Fibroblast of lung (primary cell): ENCODE data around the gene MAJIN. TPM values are rescaled to one million over a fixed set of nuclear protein-coding genes. Genes with fewer than 3 reads are reported as not detected.

Experiments used
- DNase-seq, 2 donors: peaks; one replicate each; pipeline versions ENCODE4 v3.0.0 to v3.0.0-alpha.2; 2010; ENCODE audit warnings: low read depth in 2 of 2
- H2AFZ ChIP-seq: 2 replicates; pipeline ENCODE4 v1.5.1; 2012; ENCODE audit warnings: low read length, control low read depth, inconsistent platforms
- H3K27ac ChIP-seq: 2 replicates; pipeline ENCODE4 v1.5.1; 2011; ENCODE audit warnings: low read length, control low read depth; ENCODE audit not compliant: insufficient read depth
- H3K27me3 ChIP-seq: 2 replicates; pipeline ENCODE4 v1.5.1; 2011; ENCODE audit warnings: mild to moderate bottlenecking, low read length; ENCODE audit not compliant: control insufficient read depth, insufficient read depth
- H3K36me3 ChIP-seq: 2 replicates; pipeline ENCODE4 v1.5.1; 2011; ENCODE audit warnings: low read length; ENCODE audit not compliant: control insufficient read depth, insufficient read depth
- H3K4me1 ChIP-seq: 2 replicates; pipeline ENCODE4 v1.5.1; 2011; ENCODE audit warnings: low read length; ENCODE audit not compliant: control insufficient read depth, insufficient read depth; ENCODE audit errors: extremely low read depth
- H3K4me2 ChIP-seq: 2 replicates; pipeline ENCODE4 v1.5.1; 2011; ENCODE audit warnings: low read length, control low read depth; ENCODE audit not compliant: insufficient read depth; ENCODE audit errors: extremely low read depth
- H3K4me3 ChIP-seq, 4 experiments: fragments of 200-600 bp in 1 of 4; sonication (generic) in 1 of 4; replicated peaks in 1 of 4; 2 replicates each; pipeline ENCODE4 v1.5.1; 2011 to 2016; ENCODE audit warnings: low read length in 4 of 4, low read depth in 3 of 4, mild to moderate bottlenecking in 3 of 4, control low read depth in 2 of 4, inconsistent platforms in 1 of 4, mixed read lengths in 1 of 4; ENCODE audit not compliant: insufficient read depth in 1 of 4; ENCODE audit errors: control extremely low read depth in 1 of 4
- H3K79me2 ChIP-seq: 2 replicates; pipeline ENCODE4 v1.5.1; 2012; ENCODE audit warnings: mild to moderate bottlenecking, low read length, inconsistent platforms; ENCODE audit not compliant: control insufficient read depth, insufficient read depth
- H3K9ac ChIP-seq: 2 replicates; pipeline ENCODE4 v1.5.1; 2011; ENCODE audit warnings: mild to moderate bottlenecking, low read length, control low read depth; ENCODE audit not compliant: insufficient read depth
- H3K9me3 ChIP-seq: 2 replicates; pipeline ENCODE4 v1.5.1; 2012; ENCODE audit warnings: low read depth, low read length; ENCODE audit not compliant: control insufficient read depth, insufficient read depth
- H4K20me1 ChIP-seq: 2 replicates; pipeline ENCODE4 v1.5.1; 2011; ENCODE audit warnings: low read length; ENCODE audit not compliant: control insufficient read depth, insufficient read depth; ENCODE audit errors: extremely low read depth
- EZH2 ChIP-seq: IDR thresholded peaks from 2 replicates; pipeline ENCODE4 v1.5.1; 2012; ENCODE audit warnings: low read length, control low read depth, mild to moderate bottlenecking; ENCODE audit errors: missing control alignments
- polyA plus RNA-seq, 2 donors: library from polyadenylated mRNA; depleted of rRNA in 1 of 2; stranded (reverse) in 1 of 2; unstranded in 1 of 2; fragments of >200 nt; gene quantifications; 2 replicates each; pipeline ENCODE4 v1.2.1, GENCODE V29; 2011 to 2012; ENCODE audit warnings: missing spikeins in 1 of 2
- total RNA-seq: library from RNA; depleted of rRNA; stranded (reverse); fragments of >200 nt; gene quantifications from 2 replicates; pipeline ENCODE4 v1.2.1, GENCODE V29; 2014
- TF ChIP-seq, protein P1 (sequence below), 2 donors: IDR thresholded peaks in 1 of 2; conservative IDR thresholded peaks in 1 of 2; 1 replicate in 1 of 2; 2 replicates in 1 of 2; pipeline ENCODE4 v1.5.1; 2011 to 2012; ENCODE audit warnings: low read length in 2 of 2, control low read depth in 1 of 2, inconsistent platforms in 1 of 2, low read depth in 1 of 2, mild to moderate bottlenecking in 1 of 2

Gene MAJIN
- total and polyA plus RNA-seq, 2 donors (not counting 1 experiment from before 2014, with no cell fraction given): not detected

DNA sequence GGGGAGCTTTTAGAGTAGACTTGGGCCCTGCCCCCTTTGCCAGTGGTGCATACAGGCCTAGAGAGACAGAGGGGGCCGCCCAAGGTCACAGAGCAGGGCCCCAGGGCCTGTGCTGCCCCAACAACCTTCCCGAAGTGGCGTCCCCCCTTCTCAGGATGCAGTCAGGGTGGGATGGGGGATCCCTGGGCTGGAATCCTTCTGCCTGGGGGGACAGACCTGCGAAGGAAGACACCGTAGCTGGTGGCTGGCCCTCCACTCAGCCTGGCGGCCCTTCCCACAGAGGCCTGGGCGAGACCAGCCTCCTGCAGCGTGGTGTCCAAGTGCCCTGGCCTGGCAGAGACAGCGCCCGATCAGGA lies 79.1 kb downstream of the MAJIN start:
- no peak overlapping the region for H3K9ac ChIP-seq
- H3K4me3 ChIP-seq: no peak overlapping the region
- no peak for TF ChIP-seq EZH2
- TF ChIP-seq, protein P1, sequence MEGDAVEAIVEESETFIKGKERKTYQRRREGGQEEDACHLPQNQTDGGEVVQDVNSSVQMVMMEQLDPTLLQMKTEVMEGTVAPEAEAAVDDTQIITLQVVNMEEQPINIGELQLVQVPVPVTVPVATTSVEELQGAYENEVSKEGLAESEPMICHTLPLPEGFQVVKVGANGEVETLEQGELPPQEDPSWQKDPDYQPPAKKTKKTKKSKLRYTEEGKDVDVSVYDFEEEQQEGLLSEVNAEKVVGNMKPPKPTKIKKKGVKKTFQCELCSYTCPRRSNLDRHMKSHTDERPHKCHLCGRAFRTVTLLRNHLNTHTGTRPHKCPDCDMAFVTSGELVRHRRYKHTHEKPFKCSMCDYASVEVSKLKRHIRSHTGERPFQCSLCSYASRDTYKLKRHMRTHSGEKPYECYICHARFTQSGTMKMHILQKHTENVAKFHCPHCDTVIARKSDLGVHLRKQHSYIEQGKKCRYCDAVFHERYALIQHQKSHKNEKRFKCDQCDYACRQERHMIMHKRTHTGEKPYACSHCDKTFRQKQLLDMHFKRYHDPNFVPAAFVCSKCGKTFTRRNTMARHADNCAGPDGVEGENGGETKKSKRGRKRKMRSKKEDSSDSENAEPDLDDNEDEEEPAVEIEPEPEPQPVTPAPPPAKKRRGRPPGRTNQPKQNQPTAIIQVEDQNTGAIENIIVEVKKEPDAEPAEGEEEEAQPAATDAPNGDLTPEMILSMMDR (conservative IDR thresholded peaks at IDR 0.05 in 1 of 2, IDR thresholded peaks at IDR 0.05 in 1 of 2; ENCODE audit: low read depth in 1 of 2, low read length in 2 of 2): no peak
- no peak for DNase-seq
- H3K27me3 ChIP-seq: no peaks in the 10 kb centered on the region
- H3K79me2 ChIP-seq: no peaks in the 10 kb centered on the region
- peaks cover 3% of the 10 kb centered on the region for H3K4me1 ChIP-seq
- no peaks in the 10 kb centered on the region for H3K9me3 ChIP-seq
- H4K20me1 ChIP-seq: no peaks in the 10 kb centered on the region
- peaks cover 5% of the 10 kb centered on the region for H3K36me3 ChIP-seq
- H2AFZ ChIP-seq: no peak overlapping the region
- no peak overlapping the region for H3K4me2 ChIP-seq
- H3K27ac ChIP-seq: no peak overlapping the region

DNA sequence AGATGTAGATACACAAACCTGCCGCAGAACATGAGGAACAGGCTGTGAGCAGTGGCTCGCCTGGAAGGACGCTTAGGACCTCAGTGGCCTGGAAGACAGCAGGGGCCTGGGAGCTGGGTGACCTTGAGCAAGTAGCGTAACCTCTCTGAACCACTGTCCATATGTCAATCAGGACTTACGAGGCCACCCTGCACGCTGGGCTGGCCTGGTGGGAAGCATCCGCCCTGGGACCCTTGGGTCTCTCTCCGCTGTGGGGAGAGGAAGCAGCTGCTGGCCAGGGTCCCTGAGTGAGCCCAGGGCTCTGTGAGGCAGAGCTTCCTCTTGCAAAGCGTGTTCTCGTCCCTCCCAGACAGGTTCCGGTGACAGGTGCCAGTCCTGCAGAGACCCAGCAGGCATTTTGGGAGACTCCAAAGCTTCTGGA lies 79.5 kb downstream of the MAJIN start:
- H3K9me3 ChIP-seq: no peaks in the 10 kb centered on the region
- no peak overlapping the region for H3K9ac ChIP-seq
- no peak overlapping the region for H3K4me3 ChIP-seq
- H3K36me3 ChIP-seq: peaks cover 5% of the 10 kb centered on the region
- no peaks in the 10 kb centered on the region for H3K79me2 ChIP-seq
- no peak for TF ChIP-seq EZH2
- TF ChIP-seq, protein P1 (conservative IDR thresholded peaks at IDR 0.05 in 1 of 2, IDR thresholded peaks at IDR 0.05 in 1 of 2; ENCODE audit: low read depth in 1 of 2, low read length in 2 of 2): no peak
- H3K4me1 ChIP-seq: peaks cover 3% of the 10 kb centered on the region
- no peaks in the 10 kb centered on the region for H3K27me3 ChIP-seq
- H4K20me1 ChIP-seq: no peaks in the 10 kb centered on the region
- no peak overlapping the region for H2AFZ ChIP-seq
- no peak overlapping the region for H3K27ac ChIP-seq
- no peak for DNase-seq
- H3K4me2 ChIP-seq: no peak overlapping the region

DNA sequence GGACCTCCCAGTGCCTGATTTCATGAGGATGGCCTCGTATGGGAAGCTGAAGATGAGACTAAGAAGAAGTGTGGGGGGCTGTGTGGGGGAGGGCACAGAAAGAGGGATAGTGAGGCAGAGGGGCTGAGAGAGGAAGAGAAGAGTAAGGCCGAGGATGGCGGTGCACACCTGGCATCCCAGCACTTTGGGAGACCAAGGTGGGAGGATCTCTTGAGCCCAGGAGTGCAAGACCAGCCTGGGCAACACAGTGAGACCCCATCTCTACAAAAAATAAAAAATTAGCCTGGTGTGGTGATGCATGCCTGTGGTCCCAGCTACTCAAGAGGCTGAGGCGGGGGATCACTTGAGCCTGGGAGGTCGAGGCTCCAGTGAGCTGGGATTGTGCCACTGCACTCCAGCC lies 80.0 kb downstream of the MAJIN start:
- H4K20me1 ChIP-seq: no peaks in the 10 kb centered on the region
- no peaks in the 10 kb centered on the region for H3K79me2 ChIP-seq
- DNase-seq: no peak
- peaks cover 3% of the 10 kb centered on the region for H3K4me1 ChIP-seq
- peaks cover 2% of the 10 kb centered on the region for H3K36me3 ChIP-seq
- no peak overlapping the region for H3K4me2 ChIP-seq
- H3K27me3 ChIP-seq: no peaks in the 10 kb centered on the region
- TF ChIP-seq, protein P1 (conservative IDR thresholded peaks at IDR 0.05 in 1 of 2, IDR thresholded peaks at IDR 0.05 in 1 of 2; ENCODE audit: low read depth in 1 of 2, low read length in 2 of 2): no peak
- no peak for TF ChIP-seq EZH2
- H3K27ac ChIP-seq: no peak overlapping the region
- no peaks in the 10 kb centered on the region for H3K9me3 ChIP-seq
- no peak overlapping the region for H2AFZ ChIP-seq
- no peak overlapping the region for H3K4me3 ChIP-seq
- no peak overlapping the region for H3K9ac ChIP-seq
